Left ventricle myocardium superior (tissue), 1 donor: ENCODE measurements around the gene TARDBP. TPM values are rescaled to one million over a fixed set of nuclear protein-coding genes. Genes with fewer than 3 reads are reported as not detected.
A peak's percentile ranks its signal among the peaks of the same experiment; 100 is the strongest.
"Not testable (repeated sequence)": the region's sequence is repeated elsewhere in the genome, so short reads cannot be mapped to it uniquely, and the experiment has no call there.

Experiments used
- ATAC-seq: fragments of 200-7000 bp; cut with Tn5 transposase; one replicate; pipeline ENCODE4 v1.9.1; 2020; ENCODE audit warnings: mild to moderate bottlenecking, moderate library complexity
- DNase-seq: peaks from one replicate; pipeline ENCODE4 v3.0.0-alpha.2; 2020
- intact Hi-C: fragments of 100-400 bp; cut with micrococcal nuclease; formaldehyde crosslinking; loops from one replicate; pipeline ENCODE4 v1.11.0; 2022
- total RNA-seq: library from RNA; stranded (reverse); fragmentation: NEBNext Ultra II Directional; extraction: Animal tissue kit (Norgen Biotek cat#: 25700); gene quantifications from one replicate; pipeline ENCODE4 v1.2.1, GENCODE V29; 2021
- donor health status: DM: no; HTN: yes; CAD: no; lungs with severe emphysema.

Gene TARDBP
- total RNA-seq, 1 donor from 2014 or later = 117 TPM

DNA sequence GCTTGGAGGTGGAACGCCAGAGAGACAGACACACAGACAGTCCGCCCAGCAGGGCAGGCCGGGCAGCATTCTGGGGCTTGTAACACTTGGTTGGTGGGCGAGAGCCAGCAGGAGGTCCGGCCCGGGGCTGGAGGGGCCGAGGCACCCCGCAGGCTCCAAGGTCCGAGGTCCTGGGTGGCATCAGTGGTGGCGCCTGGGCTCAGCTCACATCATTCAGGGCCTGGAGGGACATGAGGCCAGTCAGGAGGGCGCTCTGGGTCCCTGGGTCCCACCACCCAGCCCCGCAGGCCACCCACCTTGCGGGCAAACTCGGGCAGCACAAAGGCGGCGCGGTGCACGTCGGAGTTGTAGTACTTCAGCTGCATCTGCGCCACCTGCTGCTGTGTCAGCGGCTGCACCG, 42.2 kb downstream of the TARDBP start:
- DNase-seq = no peak
- intact Hi-C loops = no loop called here
- ATAC-seq = no peak

DNA sequence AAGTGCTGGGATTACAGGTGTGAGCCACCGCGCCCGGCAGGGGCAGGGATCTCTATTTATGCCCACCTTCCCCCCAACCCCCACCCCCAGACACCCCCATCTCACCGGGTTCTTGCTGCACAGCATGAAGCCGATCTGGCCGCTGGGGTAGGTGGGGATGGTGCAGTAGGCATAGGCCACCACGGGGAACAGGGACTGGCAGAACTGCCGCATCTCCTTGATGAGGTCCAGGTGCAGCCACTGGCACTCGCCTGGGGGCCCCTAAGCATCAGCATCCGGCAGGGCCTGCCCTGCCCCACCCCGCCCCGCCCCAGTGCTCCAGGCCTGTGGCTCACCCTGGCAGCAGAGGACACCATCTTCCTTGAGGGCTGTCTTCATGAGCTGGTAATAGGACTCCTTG, 43.2 kb downstream of the TARDBP start:
- DNase-seq (no peak), ATAC-seq (no peak)
- intact Hi-C loops = no loop called here

DNA sequence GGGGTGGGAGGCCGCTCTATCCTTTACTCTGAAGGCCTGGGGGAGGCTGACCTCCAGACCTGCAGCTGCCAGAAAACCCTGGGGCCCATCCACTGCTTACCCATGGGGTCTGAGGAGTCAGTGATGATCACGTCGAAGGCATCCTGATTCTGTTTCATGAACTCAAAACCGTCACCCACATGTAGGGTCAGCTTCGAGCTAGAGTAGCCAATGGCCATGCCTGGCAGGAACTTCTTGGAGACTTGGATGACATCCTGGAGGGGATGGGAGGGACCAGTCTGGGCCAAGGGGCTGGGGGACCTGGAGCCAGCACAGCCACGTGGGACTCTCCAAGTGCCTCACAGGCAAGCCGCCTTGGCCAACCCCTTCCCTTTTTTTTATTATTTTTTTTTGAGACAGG, 44.0 kb downstream of the TARDBP start:
- no peak for ATAC-seq
- intact Hi-C loops = no loop called here
- no peak for DNase-seq

GRCh38 chr1:11057477-11057876, 45.0 kb downstream of the TARDBP start:
- ATAC-seq (no peak), DNase-seq (no peak)
- intact Hi-C loops = no loop called here

DNA sequence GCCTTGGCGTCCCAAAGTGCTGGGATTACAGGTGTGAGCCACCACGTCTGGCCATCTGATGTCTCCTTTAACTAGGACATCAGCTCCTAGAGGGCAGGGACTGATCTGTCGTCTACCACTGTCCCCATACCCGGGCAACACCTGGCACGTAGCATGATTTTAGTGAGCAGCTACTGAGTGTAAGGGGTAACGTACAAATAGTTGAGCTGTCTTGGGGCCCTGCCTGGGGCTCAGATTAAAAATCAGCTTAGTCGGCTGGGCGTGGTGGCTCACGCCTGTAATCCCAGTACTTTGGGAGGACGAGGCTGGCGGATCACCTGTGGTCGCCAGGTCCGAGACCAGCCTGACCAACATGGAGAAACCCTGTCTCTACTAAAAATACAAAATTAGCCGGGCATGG, 45.6 kb downstream of the TARDBP start:
- intact Hi-C loops = no loop called here
- DNase-seq = no peak
- ATAC-seq = no peak

- no peak for DNase-seq
- ATAC-seq = no peak
- intact Hi-C loops = no loop called here
Measured at GRCh38 chr1:11058595-11059154, 46.2 kb downstream of the TARDBP start.

GRCh38 chr1:11059155-11059967, 46.9 kb downstream of the TARDBP start:
- ATAC-seq (no peak), DNase-seq (no peak)

DNA sequence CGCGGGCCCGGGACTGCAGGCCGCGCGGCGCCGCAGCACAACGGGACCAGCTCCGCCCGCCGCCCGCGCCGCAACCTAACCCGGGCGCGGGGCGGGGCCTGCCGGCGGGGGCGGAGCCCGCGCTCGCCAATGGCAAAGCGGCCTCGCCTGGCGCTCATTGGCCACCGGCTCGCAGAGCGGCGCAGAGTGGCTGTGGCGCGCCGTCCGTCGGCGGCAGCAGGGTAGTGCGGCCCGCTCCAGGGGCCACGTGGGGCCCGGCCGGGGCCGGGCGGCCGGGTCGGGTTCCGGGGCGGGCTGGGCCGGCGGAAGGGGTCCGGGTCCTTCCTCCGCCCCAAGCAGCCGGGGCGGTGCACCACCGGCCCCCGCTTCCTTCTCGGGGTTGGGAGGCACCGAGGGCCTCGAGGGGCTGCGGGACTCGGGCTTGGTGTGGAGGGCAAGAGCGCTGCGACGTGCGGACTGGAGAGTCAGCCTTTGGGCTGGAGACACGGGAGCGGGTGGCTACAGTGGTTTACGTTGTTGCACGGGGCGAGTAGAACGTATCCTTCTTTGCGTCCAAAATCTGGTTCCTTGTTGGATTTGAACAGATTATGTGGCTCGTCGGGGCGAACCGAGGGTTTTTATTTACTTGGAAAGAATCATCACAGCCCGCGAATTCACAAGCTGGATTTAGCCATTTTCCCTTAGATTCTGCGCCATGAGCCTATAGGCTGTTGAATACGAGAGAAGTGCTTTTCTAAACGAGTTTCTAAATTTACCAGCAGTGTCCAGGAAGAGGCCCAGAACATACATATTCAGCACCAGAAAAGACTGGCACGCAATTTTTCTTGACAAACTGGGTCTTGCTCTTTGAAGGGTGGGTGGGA, 47.7 kb downstream of the TARDBP start, which contains the start of gene SRM:
Gene SRM, minus strand, starts transcription at position 51 of the 863 bp plus-strand sequence. CDS start 75 bp downstream, outside the sequence.
- intact Hi-C loops = no loop called here
- DNase-seq = peak; percentile 97
- ATAC-seq = peak; percentile 99

More at GRCh38 chr1:11059155-11059967, 46.9 kb downstream of the TARDBP start:
- intact Hi-C loops = no loop called here

DNA sequence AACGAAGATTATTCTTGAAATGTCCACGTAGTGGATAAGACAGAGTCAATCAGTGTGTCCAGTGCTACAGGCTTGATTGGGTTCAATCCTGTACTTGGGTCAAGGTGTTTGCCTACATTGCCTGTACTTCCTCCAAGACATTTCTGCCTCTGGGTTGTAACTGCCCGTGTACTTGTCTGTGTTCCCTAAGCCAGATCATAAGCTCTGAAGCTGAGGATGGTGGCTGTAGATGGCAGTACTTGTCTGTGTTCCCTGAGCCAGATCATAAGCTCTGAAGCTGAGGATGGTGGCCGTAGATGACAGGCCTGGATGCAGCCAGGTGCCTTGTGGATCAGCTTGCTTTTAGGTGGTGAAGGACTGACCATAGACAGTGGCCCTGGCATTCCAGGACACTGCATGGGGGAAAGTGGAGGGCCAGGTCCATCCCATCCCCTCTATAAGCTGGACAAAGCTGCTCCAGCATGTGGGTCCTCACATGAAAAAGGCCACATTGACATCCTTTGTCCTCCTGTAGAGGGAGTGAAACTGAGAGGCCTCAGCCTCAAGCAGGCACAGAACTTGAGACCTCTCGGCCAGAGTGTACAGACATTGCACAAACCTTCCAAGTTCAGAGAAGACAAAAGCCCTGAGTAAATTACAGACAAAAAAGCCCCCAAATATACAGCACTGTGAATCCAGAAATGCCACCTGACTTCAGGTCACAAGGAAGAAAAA, 49.4 kb downstream of the TARDBP start:
- DNase-seq (no peak), ATAC-seq (no peak)
- intact Hi-C loops = no loop called here

- intact Hi-C loops = no loop called here
- no peak for ATAC-seq
- DNase-seq = no peak
Measured at GRCh38 chr1:11062965-11063401, 50.5 kb downstream of the TARDBP start.

- ATAC-seq, intact Hi-C loops, DNase-seq: not testable (repeated sequence)
Measured at GRCh38 chr1:11063937-11064537, 51.6 kb downstream of the TARDBP start.

DNA sequence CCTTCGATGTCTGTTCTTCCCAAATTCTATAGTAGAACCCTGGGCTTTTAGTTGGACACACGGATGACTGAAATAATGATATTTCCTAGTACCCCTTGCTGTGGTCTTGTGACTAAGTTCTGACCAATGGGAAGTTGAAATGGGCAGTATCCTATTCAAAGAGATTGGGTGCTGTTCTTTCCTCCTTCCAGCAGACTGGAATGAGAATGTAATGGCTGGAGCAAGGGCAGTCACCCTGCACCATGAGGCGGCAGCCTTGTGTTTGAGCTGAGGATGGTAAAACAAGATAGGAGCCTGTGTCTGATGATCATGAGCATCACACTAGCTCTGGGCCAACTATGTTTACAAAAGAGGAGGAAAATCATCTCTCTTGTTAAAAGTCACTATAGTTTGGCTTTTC, 52.5 kb downstream of the TARDBP start:
- DNase-seq (no peak), ATAC-seq (no peak)
- intact Hi-C loops = no loop called here

DNA sequence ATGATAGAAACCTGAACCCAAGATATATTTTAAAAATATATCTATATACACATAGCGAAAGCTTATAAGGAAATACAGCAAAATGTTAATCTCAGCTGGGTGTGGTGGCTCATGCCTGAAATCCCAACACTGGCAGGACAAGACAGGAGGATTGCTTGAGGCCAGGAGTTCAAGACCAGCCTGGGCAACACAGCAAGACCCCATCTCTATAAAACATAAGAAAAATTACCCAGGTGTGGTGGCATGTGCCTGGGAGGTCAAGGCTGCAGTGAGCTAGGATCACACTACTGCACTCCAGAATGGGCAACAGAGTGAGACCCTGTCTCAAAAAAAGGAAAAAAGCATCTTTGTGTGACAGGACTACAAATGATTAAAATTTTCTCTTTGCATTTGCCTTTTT, 53.3 kb downstream of the TARDBP start:
- DNase-seq = no peak
- no peak for ATAC-seq
- intact Hi-C loops = no loop called here

DNA sequence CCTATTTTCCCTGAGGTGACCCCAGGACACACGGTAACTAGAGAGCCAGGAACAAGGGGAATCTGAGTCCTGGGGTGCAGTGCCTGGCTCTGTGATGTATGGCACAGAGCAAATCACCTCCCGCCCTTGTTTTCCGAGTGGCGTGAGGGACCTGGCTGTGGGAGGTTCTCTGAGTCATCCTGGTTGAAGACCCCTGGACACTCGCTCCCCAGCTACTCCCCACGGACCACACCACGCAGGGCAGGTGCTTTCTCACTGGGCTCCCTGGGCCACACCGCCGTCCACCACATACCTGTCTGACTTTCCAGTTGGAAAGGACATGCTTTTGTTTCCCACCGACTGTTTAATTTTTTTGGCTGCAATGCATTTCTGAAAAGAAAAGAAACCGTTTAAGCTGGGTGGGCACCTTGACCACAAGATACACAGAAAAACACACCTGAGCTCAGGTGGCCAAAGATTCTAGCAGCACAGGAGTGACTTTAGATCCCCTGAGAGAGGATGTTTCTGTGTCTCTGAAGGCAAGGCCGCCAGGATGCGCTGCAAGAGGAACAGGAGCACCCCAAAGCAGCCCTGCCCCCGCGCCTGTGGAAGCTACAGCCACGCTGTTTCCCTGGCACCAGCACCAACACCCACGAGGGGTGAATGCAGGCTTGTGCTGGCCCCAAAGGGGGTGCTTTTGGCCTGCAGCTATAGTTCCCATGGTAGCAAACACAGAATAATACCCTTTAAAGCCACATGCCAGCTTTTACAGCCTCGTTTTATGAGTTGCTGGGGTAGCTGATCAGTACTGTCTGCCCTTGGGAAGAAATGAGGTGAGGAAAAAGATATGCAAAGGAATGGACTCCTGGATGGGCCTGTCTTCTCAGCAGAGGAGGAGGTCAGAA, 55.5 kb downstream of the TARDBP start:
- ATAC-seq = no peak
- no peak for DNase-seq
- intact Hi-C loops = no loop called here

DNA sequence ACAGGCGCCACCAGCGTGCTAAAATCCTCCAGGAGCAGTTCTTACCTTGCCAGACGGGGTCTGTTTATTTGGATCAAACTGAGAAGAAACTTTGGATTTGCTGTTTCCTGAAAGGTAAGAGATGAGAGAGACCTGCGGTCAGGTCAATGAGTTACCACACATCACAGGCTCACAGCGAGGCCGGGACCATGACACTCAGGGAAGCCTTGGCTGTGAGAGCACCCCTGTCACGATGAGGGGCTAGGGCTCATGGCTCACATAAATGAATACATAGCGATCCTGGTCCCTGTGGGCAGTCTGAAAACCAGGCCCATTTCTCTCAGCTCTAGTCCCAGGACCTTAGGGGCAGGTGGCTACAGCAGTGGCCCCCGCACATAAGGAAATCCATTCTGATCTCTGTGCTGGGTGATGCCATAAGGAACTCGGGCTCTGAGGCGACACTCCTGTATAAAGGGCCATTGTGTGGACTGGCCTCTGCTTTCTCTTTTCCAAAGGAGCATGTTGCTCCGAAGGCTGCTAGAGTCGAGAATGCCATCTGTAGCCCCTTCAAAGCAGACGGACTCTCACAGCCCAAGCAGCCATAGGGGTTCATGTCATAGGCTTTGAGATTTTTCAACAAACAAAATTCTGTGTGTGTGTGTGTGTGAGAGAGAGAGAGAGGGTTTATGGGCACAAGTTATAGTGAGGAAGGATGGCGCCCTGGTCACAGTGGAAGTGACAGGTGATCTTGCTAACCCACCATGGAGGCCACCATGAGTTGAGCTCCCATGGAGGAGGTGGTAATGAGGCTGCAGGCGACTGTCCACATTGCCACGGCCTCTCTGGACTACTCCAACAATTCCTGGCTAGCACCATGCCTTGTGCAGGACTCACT, 56.4 kb downstream of the TARDBP start:
- DNase-seq (no peak), ATAC-seq (no peak)

GRCh38 chr1:11070876-11071275, 58.4 kb downstream of the TARDBP start:
- no peak for DNase-seq
- intact Hi-C loops = no loop called here
- ATAC-seq = no peak

More for the DNA sequence above, 56.4 kb downstream of the TARDBP start:
- intact Hi-C loops = no loop called here
